Astrocyte (in vitro differentiated cells and primary cell): ENCODE measurements around the gene ITK. TPM values are rescaled to one million over a fixed set of nuclear protein-coding genes. Genes with fewer than 3 reads are reported as not detected.
A peak's percentile ranks its signal among the peaks of the same experiment; 100 is the strongest.

Experiments used
- DNase-seq: peaks from one replicate; pipeline ENCODE4 v3.0.0-alpha.2; 2010; ENCODE audit warnings: low read depth
- FAIRE-seq: peaks from 2 replicates; lab custom pipeline; 2011; peaks lifted over from hg19 to GRCh38; lab: Jason Lieb, UNC
- H2AFZ ChIP-seq: 2 replicates; pipeline ENCODE4 v1.6.0; 2012; ENCODE audit warnings: low read depth, low read length, inconsistent platforms
- H3K27ac ChIP-seq: 2 replicates; pipeline ENCODE4 v1.5.1; 2011; ENCODE audit warnings: low read depth, low read length, inconsistent platforms
- H3K27me3 ChIP-seq: 2 replicates; pipeline ENCODE4 v1.6.0; 2011; ENCODE audit warnings: low read length, inconsistent platforms; ENCODE audit not compliant: insufficient read depth
- H3K36me3 ChIP-seq: 2 replicates; pipeline ENCODE4 v1.5.1; 2011; ENCODE audit warnings: low read length, inconsistent platforms; ENCODE audit not compliant: insufficient read depth
- H3K4me1 ChIP-seq: 2 replicates; pipeline ENCODE4 v1.5.1; 2011; ENCODE audit warnings: low read length, inconsistent platforms; ENCODE audit not compliant: insufficient read depth
- H3K4me2 ChIP-seq: 2 replicates; pipeline ENCODE4 v1.6.0; 2012; ENCODE audit warnings: low read length, inconsistent platforms
- H3K4me3 ChIP-seq: 2 replicates; pipeline ENCODE4 v1.5.1; 2011; ENCODE audit warnings: low read depth, mild to moderate bottlenecking, low read length, inconsistent platforms; ENCODE audit not compliant: insufficient read depth
- H3K79me2 ChIP-seq: 2 replicates; pipeline ENCODE4 v1.6.0; 2012; ENCODE audit warnings: mild to moderate bottlenecking, low read length, inconsistent platforms; ENCODE audit not compliant: insufficient read depth
- H3K9ac ChIP-seq: 2 replicates; pipeline ENCODE4 v1.6.0; 2012; ENCODE audit warnings: mild to moderate bottlenecking, low read length, inconsistent platforms
- H3K9me3 ChIP-seq: 2 replicates; pipeline ENCODE4 v1.5.1; 2012; ENCODE audit warnings: low read depth, mild to moderate bottlenecking, low read length, inconsistent platforms; ENCODE audit not compliant: insufficient read depth
- H4K20me1 ChIP-seq: 2 replicates; pipeline ENCODE4 v1.6.0; 2012; ENCODE audit warnings: low read length, inconsistent platforms; ENCODE audit not compliant: insufficient read depth
- H3K27ac Mint-ChIP-seq: one replicate; pipeline ENCODE4 v1.8.0; 2021; ENCODE audit warnings: mild to moderate bottlenecking, mixed read lengths; ENCODE audit not compliant: unreplicated experiment
- H3K27me3 Mint-ChIP-seq: one replicate; pipeline ENCODE4 v1.8.0; 2021; ENCODE audit warnings: low read depth, mixed read lengths; ENCODE audit not compliant: unreplicated experiment
- H3K36me3 Mint-ChIP-seq: one replicate; pipeline ENCODE4 v1.8.0; 2021; ENCODE audit warnings: low read depth, mixed read lengths; ENCODE audit not compliant: unreplicated experiment
- H3K4me1 Mint-ChIP-seq: one replicate; pipeline ENCODE4 v1.8.0; 2021; ENCODE audit warnings: low read depth, mixed read lengths; ENCODE audit not compliant: unreplicated experiment
- H3K4me3 Mint-ChIP-seq: one replicate; pipeline ENCODE4 v1.8.0; 2021; ENCODE audit warnings: mild to moderate bottlenecking, moderate library complexity, mixed read lengths; ENCODE audit not compliant: unreplicated experiment
- H3K9me3 Mint-ChIP-seq: one replicate; pipeline ENCODE4 v1.8.0; 2021; ENCODE audit warnings: mild to moderate bottlenecking, mixed read lengths; ENCODE audit not compliant: unreplicated experiment
- CTCF ChIP-seq: IDR thresholded peaks from 2 replicates; pipeline ENCODE4 v1.5.1; 2011; ENCODE audit warnings: low read depth, mild to moderate bottlenecking, inconsistent platforms, low read length, moderate library complexity; ENCODE audit not compliant: insufficient read depth
- EZH2 ChIP-seq: IDR thresholded peaks from 2 replicates; pipeline ENCODE4 v1.6.1; 2012; ENCODE audit warnings: mild to moderate bottlenecking, low read length, inconsistent platforms; ENCODE audit not compliant: insufficient read depth
- total RNA-seq: library from RNA; stranded (reverse); gene quantifications from 2 replicates; pipeline ENCODE4 v1.2.1, GENCODE V29; 2021

ITK gene
- total RNA-seq, 1 donor from 2014 or later, result 0.48 TPM

DNA sequence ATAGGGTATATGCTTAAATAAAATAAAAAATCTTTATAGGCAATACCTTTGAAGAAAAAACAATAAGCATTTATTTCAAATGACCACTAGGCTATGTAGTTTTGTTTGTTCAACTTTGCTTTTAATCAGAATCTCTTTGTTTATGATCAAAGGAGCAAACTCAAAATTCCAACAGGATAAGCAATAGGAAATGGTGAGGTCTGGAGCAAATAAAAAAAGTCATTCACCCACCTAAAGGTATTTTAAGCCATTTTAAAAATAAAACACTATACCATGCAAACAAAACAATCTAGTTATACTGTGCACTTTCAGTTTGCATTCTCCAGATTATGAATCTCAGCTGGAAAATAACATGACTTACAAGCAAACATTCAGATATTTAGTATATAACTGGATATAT is 50.0 kb downstream of the ITK start:
- Mint-ChIP-seq H3K9me3 (no peaks in the 10 kb centered on the region), H3K36me3 (no peaks in the 10 kb centered on the region), H3K27ac (no peak overlapping the region), H3K4me3 (no peak overlapping the region), H3K4me1 (peaks cover 11% of the 10 kb centered on the region), H3K27me3 (no peaks in the 10 kb centered on the region)
- no peak for FAIRE-seq
- Histone ChIP-seq H3K9ac (no peak overlapping the region), H3K27me3 (no peaks in the 10 kb centered on the region), H3K27ac (no peak overlapping the region), H3K9me3 (no peaks in the 10 kb centered on the region), H3K36me3 (no peaks in the 10 kb centered on the region), H3K79me2 (no peaks in the 10 kb centered on the region), H3K4me3 (no peak overlapping the region), H3K4me1 (no peaks in the 10 kb centered on the region), H4K20me1 (no peaks in the 10 kb centered on the region), H2AFZ (no peak overlapping the region), H3K4me2 (no peak overlapping the region)
- TF ChIP-seq EZH2, result no peak
- no peak for TF ChIP-seq CTCF
- no peak for DNase-seq

GRCh38 chr5:157232706-157233105 is 52.1 kb downstream of the ITK start:
- Histone ChIP-seq H3K27ac (no peak overlapping the region), H3K27me3 (no peaks in the 10 kb centered on the region), H3K9ac (no peak overlapping the region), H3K4me1 (no peaks in the 10 kb centered on the region), H4K20me1 (no peaks in the 10 kb centered on the region), H3K79me2 (no peaks in the 10 kb centered on the region), H3K4me3 (no peak overlapping the region), H3K4me2 (no peak overlapping the region), H2AFZ (no peak overlapping the region), H3K36me3 (no peaks in the 10 kb centered on the region), H3K9me3 (no peaks in the 10 kb centered on the region)
- Mint-ChIP-seq H3K9me3 (no peaks in the 10 kb centered on the region), H3K27ac (no peak overlapping the region), H3K4me3 (peak overlapping the region; percentile 24), H3K27me3 (peaks cover 3% of the 10 kb centered on the region), H3K36me3 (no peaks in the 10 kb centered on the region), H3K4me1 (peaks cover 11% of the 10 kb centered on the region)
- DNase-seq (no peak), FAIRE-seq (no peak)
- TF ChIP-seq CTCF, result no peak
- TF ChIP-seq EZH2, result no peak

GRCh38 chr5:157233515-157233914 is 52.9 kb downstream of the ITK start:
- Histone ChIP-seq H2AFZ (no peak overlapping the region), H3K9ac (no peak overlapping the region), H3K9me3 (no peaks in the 10 kb centered on the region), H3K79me2 (no peaks in the 10 kb centered on the region), H4K20me1 (no peaks in the 10 kb centered on the region), H3K27ac (no peak overlapping the region), H3K4me1 (no peaks in the 10 kb centered on the region), H3K4me3 (no peak overlapping the region), H3K4me2 (no peak overlapping the region), H3K36me3 (no peaks in the 10 kb centered on the region), H3K27me3 (no peaks in the 10 kb centered on the region)
- FAIRE-seq, result peak; percentile 65
- TF ChIP-seq CTCF, result no peak
- TF ChIP-seq EZH2, result no peak
- H3K27ac Mint-ChIP-seq, result no peak overlapping the region
- no peaks in the 10 kb centered on the region for H3K36me3 Mint-ChIP-seq
- peaks cover 11% of the 10 kb centered on the region for H3K4me1 Mint-ChIP-seq
- no peak for DNase-seq
- no peak overlapping the region for H3K4me3 Mint-ChIP-seq
- peaks cover 3% of the 10 kb centered on the region for H3K27me3 Mint-ChIP-seq
- H3K9me3 Mint-ChIP-seq, result no peaks in the 10 kb centered on the region
